Activated CD8-positive, alpha-beta memory T cell treated with anti-CD3 and anti-CD28 coated beads, Interleukin-2, amount 10 ng/mL, durations not matched to agents 7 days and 5 days (primary cell): ENCODE measurements around the gene TMEM198. TPM values are rescaled to one million over a fixed set of nuclear protein-coding genes. Genes with fewer than 3 reads are reported as not detected.

ENCODE experiments used
- ATAC-seq: fragments of 150-1000 bp; cut with Tn5 transposase; one replicate; pipeline ENCODE4 v1.10.0; 2021; ENCODE audit warnings: moderate library complexity
- CTCF ChIA-PET: fragments of 350-600 bp; sonication (Branson Sonifier 250); formaldehyde crosslinking; loops from one replicate; lab custom pipeline; 2021; ENCODE audit warnings: antibody characterized with exemption; lab: Charles Lee
- DNase-seq: peaks from one replicate; pipeline ENCODE4 v3.0.0-alpha.2; 2020
- H3K27ac Mint-ChIP-seq: one replicate; pipeline ENCODE4 v1.8.0; 2021; ENCODE audit warnings: mild to moderate bottlenecking, mixed read lengths
- H3K27me3 Mint-ChIP-seq: one replicate; pipeline ENCODE4 v1.8.0; 2021; ENCODE audit warnings: mixed read lengths
- H3K36me3 Mint-ChIP-seq: one replicate; pipeline ENCODE4 v1.8.0; 2021; ENCODE audit warnings: mild to moderate bottlenecking, mixed read lengths
- H3K4me1 Mint-ChIP-seq: one replicate; pipeline ENCODE4 v1.8.0; 2021; ENCODE audit warnings: mixed read lengths
- H3K4me3 Mint-ChIP-seq: one replicate; pipeline ENCODE4 v1.8.0; 2021; ENCODE audit warnings: mild to moderate bottlenecking, moderate library complexity, mixed read lengths
- H3K9me3 Mint-ChIP-seq: one replicate; pipeline ENCODE4 v1.8.0; 2022; ENCODE audit warnings: low read depth, mixed read lengths
- total RNA-seq, 2 experiments: library from RNA; stranded (reverse); gene quantifications; one replicate each; pipeline ENCODE4 v1.2.3, GENCODE V29; 2021

The TMEM198 gene
- total RNA-seq, 2 experiments from 2014 or later = 1.8 to 2.8 TPM

- CTCF ChIA-PET = no interaction called here
- no peaks in the 10 kb centered on the region for H3K9me3 Mint-ChIP-seq
- peaks cover 12% of the 10 kb centered on the region for H3K4me1 Mint-ChIP-seq
- DNase-seq (no peak), ATAC-seq (no peak)
- H3K27ac Mint-ChIP-seq = no peak overlapping the region
- peaks cover 30% of the 10 kb centered on the region for H3K27me3 Mint-ChIP-seq
- H3K36me3 Mint-ChIP-seq = no peaks in the 10 kb centered on the region
- H3K4me3 Mint-ChIP-seq = no peak overlapping the region
Measured at GRCh38 chr2:219547621-219548020, 3.8 kb downstream of the TMEM198 start.

- peaks cover 9% of the 10 kb centered on the region for H3K4me1 Mint-ChIP-seq
- H3K27ac Mint-ChIP-seq = no peak overlapping the region
- no peak for ATAC-seq
- no peak overlapping the region for H3K4me3 Mint-ChIP-seq
- H3K9me3 Mint-ChIP-seq = no peaks in the 10 kb centered on the region
- H3K27me3 Mint-ChIP-seq = peaks cover 39% of the 10 kb centered on the region
- H3K36me3 Mint-ChIP-seq = no peaks in the 10 kb centered on the region
- CTCF ChIA-PET = interaction anchor here (0.6 to 2.0 kb wide), 2 partner anchors 8 to 11 kb away, joined by 3 to 7 read pairs; no protein-coding TSS in a partner anchor
- DNase-seq = no peak
Measured at GRCh38 chr2:219548990-219549389, 5.2 kb downstream of the TMEM198 start.

GRCh38 chr2:219549619-219550018 lies 5.8 kb downstream of the TMEM198 start:
- H3K27ac Mint-ChIP-seq = no peak overlapping the region
- no peaks in the 10 kb centered on the region for H3K9me3 Mint-ChIP-seq
- peaks cover 38% of the 10 kb centered on the region for H3K27me3 Mint-ChIP-seq
- peaks cover 4% of the 10 kb centered on the region for H3K4me1 Mint-ChIP-seq
- no peak overlapping the region for H3K4me3 Mint-ChIP-seq
- CTCF ChIA-PET = interaction anchor here (0.6 to 2.0 kb wide), 2 partner anchors 8 to 11 kb away, joined by 3 to 7 read pairs; no protein-coding TSS in a partner anchor
- no peaks in the 10 kb centered on the region for H3K36me3 Mint-ChIP-seq
- DNase-seq (no peak), ATAC-seq (no peak)

GRCh38 chr2:219551441-219552381 lies 7.9 kb downstream of the TMEM198 start:
- peaks cover 28% of the 10 kb centered on the region for H3K27me3 Mint-ChIP-seq
- peaks cover 4% of the 10 kb centered on the region for H3K4me1 Mint-ChIP-seq
- H3K27ac Mint-ChIP-seq = no peak overlapping the region
- ATAC-seq = peak; percentile 31
- no peaks in the 10 kb centered on the region for H3K36me3 Mint-ChIP-seq
- peak; percentile 50 for DNase-seq
- H3K9me3 Mint-ChIP-seq = no peaks in the 10 kb centered on the region
- CTCF ChIA-PET = interaction anchor here (0.8 to 3.7 kb wide), 7 partner anchors 9 to 572 kb away, joined by 3 to 15 read pairs (median 4); partner anchors contain the start of genes CHPF and STK11IP
- peak overlapping the region; percentile 60 for H3K4me3 Mint-ChIP-seq

- ATAC-seq (peak; percentile 90), DNase-seq (peak; percentile 85)
- no peaks in the 10 kb centered on the region for H3K36me3 Mint-ChIP-seq
- H3K4me3 Mint-ChIP-seq = peak overlapping the region; percentile 60
- no peaks in the 10 kb centered on the region for H3K9me3 Mint-ChIP-seq
- peaks cover 28% of the 10 kb centered on the region for H3K27me3 Mint-ChIP-seq
- H3K4me1 Mint-ChIP-seq = peaks cover 4% of the 10 kb centered on the region
- CTCF ChIA-PET = interaction anchor here (0.9 to 3.7 kb wide), 4 partner anchors 8 to 45 kb away, joined by 3 to 15 read pairs (median 8); partner anchors contain the start of genes CHPF and STK11IP
- H3K27ac Mint-ChIP-seq = no peak overlapping the region
Measured at GRCh38 chr2:219552382-219553167, 8.7 kb downstream of the TMEM198 start.

GRCh38 chr2:219553168-219553417 lies 9.3 kb downstream of the TMEM198 start:
- Mint-ChIP-seq H3K9me3 (no peaks in the 10 kb centered on the region), H3K4me1 (peaks cover 4% of the 10 kb centered on the region), H3K27ac (no peak overlapping the region), H3K27me3 (peaks cover 28% of the 10 kb centered on the region), H3K4me3 (no peak overlapping the region), H3K36me3 (no peaks in the 10 kb centered on the region)
- CTCF ChIA-PET = interaction anchor here (2.4 to 3.7 kb wide), 2 partner anchors 8 to 10 kb away, joined by 13 to 15 read pairs; partner anchors contain the start of gene CHPF
- no peak for DNase-seq
- ATAC-seq = no peak

GRCh38 chr2:219553463-219553963 lies 9.7 kb downstream of the TMEM198 start:
- H3K4me1 Mint-ChIP-seq = peaks cover 4% of the 10 kb centered on the region
- no peak overlapping the region for H3K4me3 Mint-ChIP-seq
- H3K27me3 Mint-ChIP-seq = peaks cover 28% of the 10 kb centered on the region
- no peaks in the 10 kb centered on the region for H3K36me3 Mint-ChIP-seq
- DNase-seq = no peak
- no peak for ATAC-seq
- CTCF ChIA-PET = interaction anchor here (2.4 to 3.7 kb wide), 2 partner anchors 7 to 11 kb away, joined by 13 to 15 read pairs; partner anchors contain the start of gene CHPF
- H3K9me3 Mint-ChIP-seq = no peaks in the 10 kb centered on the region
- H3K27ac Mint-ChIP-seq = no peak overlapping the region

GRCh38 chr2:219554350-219554749 lies 10.5 kb downstream of the TMEM198 start:
- Mint-ChIP-seq H3K36me3 (no peaks in the 10 kb centered on the region), H3K4me1 (peaks cover 4% of the 10 kb centered on the region), H3K9me3 (no peaks in the 10 kb centered on the region), H3K4me3 (no peak overlapping the region), H3K27ac (no peak overlapping the region), H3K27me3 (peaks cover 28% of the 10 kb centered on the region)
- ATAC-seq (no peak), DNase-seq (no peak)
- CTCF ChIA-PET = interaction anchor here (1.4 to 2.4 kb wide), 2 partner anchors 11 to 12 kb away, joined by 4 to 13 read pairs; partner anchors contain the start of genes CHPF and TMEM198

- no peak for ATAC-seq
- no peak for DNase-seq
- no peaks in the 10 kb centered on the region for H3K9me3 Mint-ChIP-seq
- peaks cover 4% of the 10 kb centered on the region for H3K4me1 Mint-ChIP-seq
- H3K36me3 Mint-ChIP-seq = no peaks in the 10 kb centered on the region
- H3K4me3 Mint-ChIP-seq = no peak overlapping the region
- peaks cover 22% of the 10 kb centered on the region for H3K27me3 Mint-ChIP-seq
- no peak overlapping the region for H3K27ac Mint-ChIP-seq
- CTCF ChIA-PET = interaction anchor here (1.4 to 2.4 kb wide), 2 partner anchors 13 to 14 kb away, joined by 4 to 11 read pairs; partner anchors contain the start of genes CHPF and TMEM198
Measured at GRCh38 chr2:219555956-219556355, 12.1 kb downstream of the TMEM198 start.

GRCh38 chr2:219556413-219556812 lies 12.6 kb downstream of the TMEM198 start:
- ATAC-seq = no peak
- Mint-ChIP-seq H3K4me3 (no peak overlapping the region), H3K27ac (no peak overlapping the region), H3K27me3 (peaks cover 19% of the 10 kb centered on the region), H3K9me3 (no peaks in the 10 kb centered on the region), H3K36me3 (no peaks in the 10 kb centered on the region), H3K4me1 (peaks cover 2% of the 10 kb centered on the region)
- CTCF ChIA-PET = interaction anchor here (2.4 kb wide), 1 partner anchor 15 kb away, joined by 11 read pairs; no protein-coding TSS in a partner anchor
- DNase-seq = no peak

- no peak overlapping the region for H3K4me3 Mint-ChIP-seq
- CTCF ChIA-PET = interaction anchor here (1.4 to 2.4 kb wide), 2 partner anchors 16 to 85 kb away, joined by 5 to 11 read pairs; no protein-coding TSS in a partner anchor
- no peak overlapping the region for H3K27ac Mint-ChIP-seq
- no peak for DNase-seq
- H3K4me1 Mint-ChIP-seq = no peaks in the 10 kb centered on the region
- no peak for ATAC-seq
- H3K9me3 Mint-ChIP-seq = no peaks in the 10 kb centered on the region
- H3K36me3 Mint-ChIP-seq = no peaks in the 10 kb centered on the region
- H3K27me3 Mint-ChIP-seq = peaks cover 15% of the 10 kb centered on the region
Measured at GRCh38 chr2:219557320-219557719, 13.5 kb downstream of the TMEM198 start.

- ATAC-seq = no peak
- H3K4me3 Mint-ChIP-seq = no peak overlapping the region
- DNase-seq = no peak
Measured at GRCh38 chr2:219557791-219558785, 14.3 kb downstream of the TMEM198 start.

More at GRCh38 chr2:219557791-219558785, 14.3 kb downstream of the TMEM198 start:
- H3K27me3 Mint-ChIP-seq = peaks cover 15% of the 10 kb centered on the region
- H3K4me1 Mint-ChIP-seq = no peaks in the 10 kb centered on the region
- no peak overlapping the region for H3K27ac Mint-ChIP-seq
- no peaks in the 10 kb centered on the region for H3K9me3 Mint-ChIP-seq
- CTCF ChIA-PET = interaction anchor here (1.4 to 2.4 kb wide), 2 partner anchors 17 to 84 kb away, joined by 5 to 11 read pairs; no protein-coding TSS in a partner anchor
- H3K36me3 Mint-ChIP-seq = no peaks in the 10 kb centered on the region
